ENCODE data around the gene ZNRF2. TPM values are rescaled to one million over a fixed set of nuclear protein-coding genes. Genes with fewer than 3 reads are reported as not detected.

ZNRF2 gene
- total and polyA plus RNA-seq, 2 donors (not counting 3 experiments of a cell fraction or from before 2014, with no cell fraction given), result 1.4 to 5.9 TPM

DNA sequence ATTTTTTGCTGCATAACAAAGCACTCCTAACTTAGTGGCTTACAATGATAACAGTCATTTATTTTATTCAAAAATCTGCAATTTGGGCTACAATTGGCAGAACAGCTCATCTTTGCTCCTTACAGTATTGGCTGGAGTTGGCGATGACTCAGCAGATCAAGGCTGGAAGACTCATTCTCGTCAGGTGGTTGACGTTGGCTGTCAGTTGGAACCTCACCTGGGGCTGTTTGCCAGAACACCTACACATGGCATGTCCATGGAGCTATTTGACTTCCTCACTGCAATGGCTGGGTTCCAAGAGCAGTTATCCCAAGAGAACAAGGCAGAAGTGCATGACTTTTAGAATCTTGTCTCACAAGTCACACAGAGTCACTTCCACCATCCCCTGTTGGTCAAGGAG lies 119.1 kb downstream of the ZNRF2 start:
- FAIRE-seq, result no peak
- H3K27ac ChIP-seq (ENCODE audit: insufficient read depth, low read depth, low read length), result no peak overlapping the region
- H4K20me1 ChIP-seq (replicated peaks; ENCODE audit: control insufficient read depth, extremely low read depth, insufficient read depth, low read length), result no peaks in the 10 kb centered on the region
- intact Hi-C loops (cut with micrococcal nuclease) (no loop called here), dilution Hi-C loops (cut with MboI; ENCODE audit: extremely low pct_ligation_motif_present, low sequenced_read_pairs) (no loop called here)
- H2AFZ ChIP-seq (ENCODE audit: low read depth, low read length), result no peak overlapping the region
- H3K4me1 ChIP-seq (ENCODE audit: control insufficient read depth, extremely low read depth, insufficient read depth, low read length), result no peaks in the 10 kb centered on the region
- no peaks in the 10 kb centered on the region for H3K79me2 ChIP-seq (ENCODE audit: control insufficient read depth, insufficient read depth, low read length)
- no peaks in the 10 kb centered on the region for H3K9me3 ChIP-seq (replicated peaks; ENCODE audit: control insufficient read depth, insufficient read depth, low read length)
- H3K9me1 ChIP-seq (replicated peaks; ENCODE audit: control insufficient read depth, extremely low read depth, insufficient read depth, low read length), result no peaks in the 10 kb centered on the region
- H3K36me3 ChIP-seq (ENCODE audit: control insufficient read depth in 2 of 2, extremely low read depth in 1 of 2, insufficient read depth in 2 of 2, low read length in 2 of 2), result no peaks in the 10 kb centered on the region
- H3K9ac ChIP-seq (replicated peaks; ENCODE audit: extremely low read depth, insufficient read depth, low read length), result no peak overlapping the region
- DNase-seq (ENCODE audit: low read depth, low spot score), result no peak
- CTCF ChIA-PET, result interaction anchor here (1.8 kb wide), 1 partner anchor 10 kb away, joined by 4 read pairs; no protein-coding TSS in a partner anchor
- POLR2A ChIA-PET, result no interaction called here
- H3K4me3 ChIP-seq (replicated peaks in 1 of 3; ENCODE audit: insufficient read depth in 1 of 3, low read depth in 1 of 3, low read length in 3 of 3), result no peak overlapping the region
- TF ChIP-seq EZH2 (IDR thresholded peaks at IDR 0.05; ENCODE audit: borderline replicate concordance, low read depth, low read length, severe bottlenecking) (no peak), GATA2 (IDR thresholded peaks at IDR 0.05; ENCODE audit: insufficient read depth, insufficient read length, low read depth, low read length) (no peak), JUN (IDR thresholded peaks at IDR 0.05; ENCODE audit: borderline replicate concordance, insufficient read depth, insufficient read length, low read depth) (no peak), FOS (IDR thresholded peaks at IDR 0.05; ENCODE audit: borderline replicate concordance, insufficient read depth, low read length) (no peak), POLR2AphosphoS5 (IDR thresholded peaks at IDR 0.05; ENCODE audit: insufficient read depth, low read depth, low read length) (no peak), POLR2A (IDR thresholded peaks at IDR 0.05; ENCODE audit: low read depth, low read length) (no peak)
- TF ChIP-seq, protein P1, sequence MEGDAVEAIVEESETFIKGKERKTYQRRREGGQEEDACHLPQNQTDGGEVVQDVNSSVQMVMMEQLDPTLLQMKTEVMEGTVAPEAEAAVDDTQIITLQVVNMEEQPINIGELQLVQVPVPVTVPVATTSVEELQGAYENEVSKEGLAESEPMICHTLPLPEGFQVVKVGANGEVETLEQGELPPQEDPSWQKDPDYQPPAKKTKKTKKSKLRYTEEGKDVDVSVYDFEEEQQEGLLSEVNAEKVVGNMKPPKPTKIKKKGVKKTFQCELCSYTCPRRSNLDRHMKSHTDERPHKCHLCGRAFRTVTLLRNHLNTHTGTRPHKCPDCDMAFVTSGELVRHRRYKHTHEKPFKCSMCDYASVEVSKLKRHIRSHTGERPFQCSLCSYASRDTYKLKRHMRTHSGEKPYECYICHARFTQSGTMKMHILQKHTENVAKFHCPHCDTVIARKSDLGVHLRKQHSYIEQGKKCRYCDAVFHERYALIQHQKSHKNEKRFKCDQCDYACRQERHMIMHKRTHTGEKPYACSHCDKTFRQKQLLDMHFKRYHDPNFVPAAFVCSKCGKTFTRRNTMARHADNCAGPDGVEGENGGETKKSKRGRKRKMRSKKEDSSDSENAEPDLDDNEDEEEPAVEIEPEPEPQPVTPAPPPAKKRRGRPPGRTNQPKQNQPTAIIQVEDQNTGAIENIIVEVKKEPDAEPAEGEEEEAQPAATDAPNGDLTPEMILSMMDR (IDR thresholded peaks at IDR 0.05; ENCODE audit: extremely low read depth in 1 of 2, insufficient read depth in 1 of 2, low read depth in 1 of 2, low read length in 2 of 2), result no peak
- no TSS peak for BruUV-seq (replicated peaks)
- no peaks in the 10 kb centered on the region for H3K27me3 ChIP-seq (ENCODE audit: control insufficient read depth in 2 of 2, insufficient read depth in 2 of 2, low read length in 2 of 2)
- no peak overlapping the region for H3K4me2 ChIP-seq (ENCODE audit: insufficient read depth, low read length)

Data from endothelial cell of umbilical vein (primary cell).